GM18517 (cell line): ENCODE results near the gene PTGER4.

Experiments
- ATAC-seq: cut with Tn5 transposase; IDR thresholded peaks from one replicate; pipeline ENCODE4 v1.9.1; 2021; ENCODE audit warnings: mild to moderate bottlenecking, moderate library complexity; ENCODE audit not compliant: unreplicated experiment

The PTGER4 gene

DNA sequence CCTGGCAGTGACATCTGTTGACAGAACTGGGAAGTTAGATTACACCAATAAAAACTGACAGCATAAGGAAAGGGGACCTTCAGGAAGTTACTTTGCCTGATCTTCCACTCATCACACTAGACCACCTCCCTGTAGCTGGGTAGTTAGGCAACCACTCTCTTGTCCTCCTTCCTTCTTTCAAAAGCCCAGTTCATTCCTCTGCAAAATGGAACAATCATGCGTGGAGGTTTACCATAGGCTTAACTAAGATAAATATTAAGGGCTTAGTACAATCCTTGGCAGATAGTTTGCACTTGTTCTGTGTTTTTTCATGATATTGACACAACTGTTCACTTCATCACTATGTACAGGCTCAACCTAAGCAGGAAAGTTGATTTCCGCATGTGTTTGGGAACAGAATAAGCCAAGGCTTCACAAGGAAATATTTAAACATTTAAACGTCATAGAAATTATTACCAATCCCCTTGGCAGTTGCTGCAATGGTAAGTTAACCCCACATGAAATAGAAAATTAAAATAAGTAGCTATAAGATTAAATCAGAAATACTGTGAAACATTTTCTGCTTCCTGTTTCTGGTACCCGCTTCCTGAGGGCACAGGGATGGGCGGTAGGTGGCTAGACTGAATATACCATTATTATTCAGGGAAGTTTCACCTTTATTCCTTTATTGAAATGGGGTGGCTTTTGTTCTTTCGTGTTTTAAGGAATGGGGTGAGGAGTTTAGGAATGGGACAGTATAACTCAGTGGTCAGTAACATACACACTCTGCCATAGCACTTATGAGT lies 9.9 kb upstream of the PTGER4 start:
- no peak for ATAC-seq

DNA sequence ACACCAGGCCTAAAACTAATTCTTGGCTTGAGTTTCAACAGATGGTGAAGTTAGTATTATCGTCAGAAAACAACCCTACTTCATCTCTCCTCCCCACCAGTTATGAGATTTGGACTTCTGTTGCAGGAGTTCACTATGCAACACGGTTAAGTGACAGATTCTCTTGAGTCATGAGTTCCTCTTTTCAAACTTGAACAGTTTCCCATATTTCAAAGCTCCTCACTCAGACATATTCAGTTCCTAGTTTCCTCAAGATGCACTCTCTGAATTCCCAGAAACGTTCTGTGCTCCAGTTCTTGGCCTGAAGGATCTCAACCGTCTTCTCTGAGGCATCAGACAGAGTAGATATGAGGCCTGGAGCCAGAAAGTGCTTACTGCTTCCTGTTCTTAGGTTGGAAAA lies 7.3 kb upstream of the PTGER4 start:
- ATAC-seq, result no peak

DNA sequence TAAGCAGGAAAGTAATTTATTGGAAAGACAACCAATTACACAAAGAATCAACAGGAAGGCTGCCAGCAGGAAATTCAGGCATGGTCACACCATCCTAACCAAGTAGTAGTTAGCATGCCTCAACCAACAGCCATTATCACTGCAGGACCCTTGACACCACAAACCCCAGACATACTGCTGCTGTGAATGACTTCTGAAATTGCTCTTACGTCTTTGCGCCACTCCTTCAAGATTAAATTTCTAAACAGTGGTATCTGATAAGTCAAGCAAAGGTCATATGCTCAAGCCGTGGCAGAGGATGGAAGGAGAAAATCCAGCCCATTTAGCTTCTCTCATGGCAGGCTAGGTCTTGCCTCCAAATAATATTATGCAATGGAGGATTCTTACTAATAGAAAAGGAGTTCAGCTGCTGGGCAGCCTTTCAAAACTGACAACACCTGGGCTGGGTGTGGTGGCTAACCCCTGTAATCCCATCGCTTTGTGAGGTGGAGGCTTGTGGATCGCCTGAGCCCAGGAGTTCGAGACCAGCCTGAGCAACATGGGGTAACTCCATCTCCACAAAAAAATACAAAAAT lies 5.0 kb upstream of the PTGER4 start:
- ATAC-seq, result no peak

DNA sequence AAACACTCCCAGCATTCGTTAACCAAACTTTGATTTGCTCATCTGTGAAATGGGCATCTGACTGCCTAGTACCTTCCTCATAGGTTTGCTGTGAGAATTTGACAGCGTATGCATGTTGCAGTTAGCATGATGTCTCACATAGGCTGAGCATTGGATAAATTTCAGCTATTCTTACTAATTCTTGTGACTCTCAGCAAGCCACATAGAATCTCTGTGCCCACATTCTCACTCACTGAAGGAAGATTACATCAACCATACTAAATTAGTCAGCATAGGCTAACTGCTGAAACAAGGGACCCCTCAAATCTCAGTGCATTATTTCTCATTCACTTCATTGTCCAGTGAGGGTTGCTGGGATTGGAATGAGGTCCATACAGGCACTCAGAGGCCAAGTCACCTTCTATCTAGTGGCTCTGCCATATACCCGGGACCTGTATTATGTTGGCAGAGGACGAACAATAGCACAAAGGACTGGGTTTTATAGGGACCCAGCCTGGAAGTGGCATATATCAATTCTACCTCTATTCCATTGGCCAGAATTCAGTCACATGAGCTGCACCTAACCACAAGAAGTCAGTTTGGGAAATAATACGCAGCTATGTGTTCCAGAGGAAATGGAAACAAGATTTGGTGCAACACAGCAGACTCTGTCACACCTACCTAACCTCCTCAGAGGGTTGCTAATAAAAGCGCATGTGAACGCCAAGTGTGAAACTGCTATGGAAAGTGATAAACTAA lies 4.2 kb upstream of the PTGER4 start:
- no peak for ATAC-seq

DNA sequence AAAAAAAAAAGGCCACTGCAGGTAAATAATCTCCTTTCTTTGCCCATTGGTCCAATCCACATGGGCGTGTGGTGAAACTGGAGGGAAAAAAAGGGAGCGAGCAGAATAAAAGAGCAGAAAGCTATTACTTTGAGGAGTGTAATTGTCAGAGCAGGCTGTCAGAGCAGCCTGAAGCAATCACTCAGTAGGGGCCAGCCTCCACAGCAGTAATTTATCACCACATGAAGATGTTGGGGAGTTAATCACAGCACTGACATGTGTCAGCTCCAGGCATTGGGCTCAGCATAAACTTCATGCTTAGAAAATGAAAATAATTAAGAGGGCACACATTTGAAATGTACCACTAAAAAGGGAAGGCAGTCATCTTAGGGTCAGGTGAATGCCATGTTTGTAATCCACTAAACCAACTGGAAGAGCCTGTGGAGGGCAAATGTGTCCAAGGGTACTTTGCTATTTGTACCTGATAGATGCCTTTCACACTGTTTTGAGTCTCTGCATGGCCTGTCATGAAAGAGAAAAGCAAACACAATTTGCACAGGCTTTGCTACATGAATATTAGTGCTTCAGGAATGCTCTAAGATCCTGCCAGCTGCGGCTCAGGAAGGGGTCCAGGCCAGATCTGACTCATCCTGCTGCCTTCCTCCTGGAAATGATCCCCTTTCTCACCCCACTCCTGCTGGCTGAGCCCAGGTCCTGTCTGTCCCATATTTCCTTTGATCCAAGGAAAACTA lies 2.9 kb upstream of the PTGER4 start:
- no peak for ATAC-seq

DNA sequence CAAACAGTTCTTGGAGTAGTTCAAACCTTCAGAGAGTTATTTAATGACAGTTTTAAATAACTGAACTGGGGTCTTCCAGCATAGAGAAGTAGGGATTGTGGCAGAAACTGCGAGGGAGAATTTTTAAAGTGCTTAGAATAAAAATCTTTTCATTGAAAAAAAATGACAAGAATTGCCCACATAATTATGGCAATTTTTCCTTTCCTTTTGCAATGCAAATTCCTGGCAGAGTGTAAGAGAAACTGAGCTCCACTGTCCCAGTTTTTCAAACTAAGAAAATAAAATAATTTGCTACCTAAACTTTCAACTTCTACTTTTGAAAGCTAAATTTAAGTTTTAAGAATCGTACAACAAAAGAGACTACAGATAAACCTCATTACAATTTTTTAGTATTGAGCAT lies 2.3 kb upstream of the PTGER4 start:
- no peak for ATAC-seq

DNA sequence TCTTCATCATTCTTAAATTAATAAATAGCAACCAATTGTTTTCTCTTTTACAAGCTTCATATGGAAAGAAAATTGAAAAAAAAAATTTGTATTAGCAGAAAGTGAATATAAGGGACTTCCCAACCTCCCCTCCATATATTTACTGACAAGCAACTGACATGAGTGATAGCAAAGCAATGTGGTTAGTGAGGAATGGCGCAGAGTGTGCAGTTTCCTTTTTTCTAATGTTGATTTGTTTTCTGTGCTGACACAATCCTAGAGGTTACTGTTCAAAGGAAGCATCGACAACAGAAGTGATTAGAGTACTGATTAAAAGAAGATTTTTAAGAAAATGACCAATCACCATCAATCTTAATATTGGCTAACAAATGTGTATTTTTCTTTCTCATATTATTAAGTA lies 1.7 kb upstream of the PTGER4 start:
- no peak for ATAC-seq

DNA sequence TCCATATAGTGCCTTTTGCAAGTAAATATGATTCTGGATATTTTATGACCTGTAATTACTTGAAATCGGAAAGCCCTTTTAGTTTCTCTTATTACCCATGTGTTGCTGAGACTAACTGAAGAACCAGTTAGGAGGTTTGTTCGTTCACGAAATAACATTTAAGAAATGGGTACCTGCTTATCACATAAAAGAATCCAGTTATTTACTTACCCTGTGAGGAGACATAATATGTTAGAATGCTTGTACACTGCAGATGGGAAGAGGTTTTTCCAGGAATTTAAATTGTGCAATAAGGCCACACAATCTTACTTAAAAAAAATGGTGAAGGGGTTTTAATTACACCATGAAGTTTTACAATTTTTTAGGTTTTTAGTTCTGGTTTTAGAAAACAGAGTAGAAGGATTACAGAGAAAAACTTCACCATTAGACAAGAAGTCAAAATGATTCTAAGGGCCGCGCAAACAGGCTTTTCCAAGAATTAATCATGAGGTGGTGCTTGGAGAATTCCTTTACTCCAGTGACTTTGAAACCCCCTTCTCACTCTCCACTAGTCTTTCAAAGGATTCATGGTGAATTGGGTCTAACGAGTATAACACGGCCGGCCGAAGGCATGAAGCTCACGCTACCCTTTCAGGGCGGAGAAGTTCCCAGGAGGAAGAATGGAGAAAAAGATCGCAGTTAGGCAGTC lies 1.1 kb upstream of the PTGER4 start:
- no peak for ATAC-seq

DNA sequence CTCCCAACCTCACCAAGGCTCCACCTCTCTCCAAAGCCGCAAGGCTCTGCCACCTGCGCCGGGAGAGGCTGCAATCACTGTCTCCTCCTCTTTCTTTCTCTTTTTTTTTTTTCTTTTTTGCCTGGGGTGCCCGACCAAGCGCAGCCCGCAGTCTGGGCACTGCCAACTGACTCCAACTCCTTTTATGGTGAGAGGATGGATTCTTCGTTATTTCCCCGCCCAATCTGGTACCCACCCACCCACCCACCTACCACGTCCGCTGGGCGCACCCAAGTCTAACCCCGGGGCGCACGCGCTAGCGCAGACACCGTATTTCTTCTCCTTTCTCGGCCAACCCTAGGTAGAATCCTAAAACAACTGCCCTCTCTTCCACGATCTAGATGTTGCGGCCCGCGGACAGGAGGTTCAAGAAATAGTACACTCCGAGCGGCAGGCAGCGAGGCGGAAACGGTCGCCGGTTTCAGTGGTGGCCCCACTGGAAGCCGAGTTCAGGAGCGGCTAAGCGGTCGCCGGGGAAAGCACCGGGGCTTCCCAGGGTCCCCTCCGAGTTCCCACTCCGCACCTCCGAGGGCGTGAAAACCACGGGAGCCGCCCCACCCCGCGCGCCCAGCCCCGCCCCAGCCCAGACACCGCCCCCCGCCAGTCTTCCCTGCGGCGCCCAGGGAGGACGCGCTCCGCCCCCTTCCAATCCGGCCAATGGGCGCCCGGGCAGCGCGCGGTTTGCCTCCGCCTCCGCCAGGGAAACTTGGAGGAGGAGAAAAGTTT lies 385 bp upstream of the PTGER4 start:
- peak; percentile 63 for ATAC-seq

DNA sequence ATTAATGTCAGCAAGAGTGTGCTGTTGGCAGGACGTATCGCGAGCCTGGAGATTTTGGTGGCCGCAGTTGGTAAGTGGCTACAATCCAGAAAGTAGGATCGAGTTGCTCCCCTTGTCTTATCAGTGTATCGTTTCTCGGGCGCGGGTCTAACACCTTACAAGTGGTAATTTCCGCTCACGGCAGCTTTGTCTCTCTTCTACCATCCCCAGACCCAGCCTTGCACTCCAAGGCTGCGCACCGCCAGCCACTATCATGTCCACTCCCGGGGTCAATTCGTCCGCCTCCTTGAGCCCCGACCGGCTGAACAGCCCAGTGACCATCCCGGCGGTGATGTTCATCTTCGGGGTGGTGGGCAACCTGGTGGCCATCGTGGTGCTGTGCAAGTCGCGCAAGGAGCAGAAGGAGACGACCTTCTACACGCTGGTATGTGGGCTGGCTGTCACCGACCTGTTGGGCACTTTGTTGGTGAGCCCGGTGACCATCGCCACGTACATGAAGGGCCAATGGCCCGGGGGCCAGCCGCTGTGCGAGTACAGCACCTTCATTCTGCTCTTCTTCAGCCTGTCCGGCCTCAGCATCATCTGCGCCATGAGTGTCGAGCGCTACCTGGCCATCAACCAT lies 1.1 kb downstream of the PTGER4 start:
- ATAC-seq, result no peak

DNA sequence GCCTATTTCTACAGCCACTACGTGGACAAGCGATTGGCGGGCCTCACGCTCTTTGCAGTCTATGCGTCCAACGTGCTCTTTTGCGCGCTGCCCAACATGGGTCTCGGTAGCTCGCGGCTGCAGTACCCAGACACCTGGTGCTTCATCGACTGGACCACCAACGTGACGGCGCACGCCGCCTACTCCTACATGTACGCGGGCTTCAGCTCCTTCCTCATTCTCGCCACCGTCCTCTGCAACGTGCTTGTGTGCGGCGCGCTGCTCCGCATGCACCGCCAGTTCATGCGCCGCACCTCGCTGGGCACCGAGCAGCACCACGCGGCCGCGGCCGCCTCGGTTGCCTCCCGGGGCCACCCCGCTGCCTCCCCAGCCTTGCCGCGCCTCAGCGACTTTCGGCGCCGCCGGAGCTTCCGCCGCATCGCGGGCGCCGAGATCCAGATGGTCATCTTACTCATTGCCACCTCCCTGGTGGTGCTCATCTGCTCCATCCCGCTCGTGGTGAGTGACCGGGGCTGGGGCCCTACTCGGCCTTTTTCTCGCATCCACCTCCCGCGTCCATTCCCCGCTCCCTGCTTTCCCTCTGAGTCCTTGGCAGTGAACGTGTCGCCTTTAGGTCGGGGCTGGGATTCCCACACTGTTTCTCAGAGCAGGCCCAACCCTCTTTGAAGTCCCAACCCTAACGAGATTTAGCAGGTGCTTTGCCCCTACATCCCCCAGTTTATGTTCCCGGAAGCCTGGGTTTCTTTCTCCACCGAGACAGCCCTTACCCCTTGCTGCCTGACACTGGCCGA lies 1.8 kb downstream of the PTGER4 start:
- peak; percentile 32 for ATAC-seq

DNA sequence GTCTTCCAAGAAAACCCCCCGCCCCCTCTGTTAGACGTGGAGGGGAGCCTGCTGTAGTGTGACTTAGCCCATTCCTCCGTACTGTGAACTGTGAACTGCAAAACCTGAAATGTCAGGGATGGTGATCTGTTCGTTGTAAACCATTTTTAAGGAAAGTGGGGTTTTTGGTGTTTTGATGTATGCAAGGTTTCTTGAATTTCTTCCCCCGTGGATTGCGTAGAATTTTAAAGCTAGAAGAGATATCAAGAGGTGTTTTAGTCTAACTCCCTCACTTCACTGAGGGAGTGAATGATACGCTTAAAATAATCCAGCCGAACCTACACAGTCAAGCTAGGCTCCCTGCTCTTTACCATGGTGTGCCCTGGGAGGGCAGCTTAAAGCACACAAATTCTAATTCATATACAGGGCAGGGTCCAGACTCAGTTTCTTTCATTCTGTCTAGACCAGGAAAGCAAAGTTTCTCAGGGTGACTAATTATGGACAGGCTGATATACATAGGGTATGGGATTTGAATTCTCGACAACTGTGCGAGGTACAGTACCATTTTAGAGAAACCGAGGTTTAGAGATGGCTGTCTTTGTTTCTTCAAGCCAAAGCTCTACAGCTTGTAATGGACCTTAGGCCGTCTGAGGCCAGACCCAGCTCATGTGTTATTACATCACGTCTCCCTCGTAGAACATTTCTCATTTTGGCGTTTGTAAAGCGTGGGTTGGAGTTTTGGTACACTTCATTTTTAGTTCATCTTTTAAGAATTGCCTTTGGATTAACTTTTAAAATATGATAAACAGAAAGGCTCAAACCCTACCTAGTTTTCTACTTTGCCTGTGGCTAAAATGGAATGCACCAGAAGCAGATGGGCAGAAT lies 2.7 kb downstream of the PTGER4 start:
- ATAC-seq, result no peak

DNA sequence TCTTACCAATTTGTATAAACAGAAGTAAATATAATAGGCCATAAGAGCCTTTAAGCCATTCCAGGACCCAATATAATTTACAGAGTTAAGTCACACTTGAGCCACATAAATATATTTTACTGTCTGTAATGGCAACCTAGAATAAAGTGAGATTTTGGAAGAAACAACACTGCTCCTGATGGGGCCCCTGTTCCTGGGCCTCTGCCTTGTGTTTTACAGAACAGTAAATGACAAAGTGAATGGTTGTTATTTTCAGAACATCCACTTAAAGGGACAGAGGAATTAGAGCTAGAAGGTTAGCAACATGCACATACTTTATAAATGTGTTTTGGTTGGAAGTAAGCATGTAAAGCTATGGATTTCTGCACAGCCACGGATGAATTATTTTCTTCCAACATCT lies 3.6 kb downstream of the PTGER4 start:
- no peak for ATAC-seq

DNA sequence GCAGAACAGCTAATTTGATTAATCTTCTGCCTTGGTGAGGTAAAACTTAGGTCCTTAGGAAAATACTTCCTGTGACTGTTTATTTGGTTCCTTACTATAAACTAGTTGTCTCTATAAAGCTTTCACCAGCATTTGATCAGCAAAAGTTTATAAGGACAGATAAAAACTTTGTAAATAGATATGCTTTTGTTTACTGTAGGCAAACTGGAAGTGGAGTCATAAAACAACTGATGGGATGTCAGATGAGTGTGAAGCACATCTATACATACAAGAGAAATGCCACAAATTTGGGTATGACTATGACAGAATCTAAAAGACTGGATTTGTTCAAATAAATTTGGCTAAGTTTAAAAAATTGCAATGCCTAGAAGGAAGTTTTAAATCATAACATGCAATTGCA lies 5.5 kb downstream of the PTGER4 start:
- no peak for ATAC-seq

DNA sequence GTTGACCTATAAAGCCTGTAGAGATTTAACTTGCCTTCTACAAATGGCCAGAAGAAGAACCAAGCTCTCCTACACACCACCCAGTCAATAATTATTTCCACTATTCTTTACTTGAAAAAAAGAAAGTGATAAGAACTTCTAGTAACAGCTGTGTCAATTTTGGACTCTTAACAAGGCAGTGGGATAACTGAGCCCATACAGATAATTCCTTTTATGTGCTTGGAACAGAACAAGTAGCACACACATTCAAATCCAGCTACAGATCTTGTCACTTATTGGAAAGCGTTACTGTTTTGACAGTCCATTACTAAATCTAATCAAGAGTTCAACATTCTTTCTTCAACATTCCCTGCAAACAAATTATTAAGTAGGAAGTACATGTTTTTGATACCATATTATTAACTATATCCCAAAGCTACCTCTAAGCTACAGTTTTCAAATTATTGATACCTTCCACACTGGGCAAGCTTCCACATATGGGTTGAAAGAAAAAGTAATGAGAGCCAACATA lies 6.3 kb downstream of the PTGER4 start:
- ATAC-seq, result no peak

DNA sequence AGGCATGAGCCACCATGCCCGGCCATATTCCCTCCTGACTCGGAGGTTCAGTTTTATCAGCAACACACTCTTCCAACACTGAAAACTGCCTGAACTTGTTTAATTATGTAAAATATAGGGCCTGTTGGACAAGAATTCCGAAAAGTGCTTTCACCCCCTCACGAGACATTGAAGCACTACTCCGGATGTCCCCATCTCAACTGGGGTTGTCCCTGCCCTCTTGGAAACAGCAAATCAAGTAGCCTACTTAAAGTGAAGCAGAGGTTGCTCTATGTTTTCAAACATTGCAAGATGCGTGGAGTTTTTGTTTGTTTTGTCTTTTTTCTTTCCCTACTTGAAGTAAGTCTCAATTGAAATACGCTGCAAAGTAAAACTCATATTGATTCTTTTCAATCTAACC lies 7.6 kb downstream of the PTGER4 start:
- no peak for ATAC-seq

DNA sequence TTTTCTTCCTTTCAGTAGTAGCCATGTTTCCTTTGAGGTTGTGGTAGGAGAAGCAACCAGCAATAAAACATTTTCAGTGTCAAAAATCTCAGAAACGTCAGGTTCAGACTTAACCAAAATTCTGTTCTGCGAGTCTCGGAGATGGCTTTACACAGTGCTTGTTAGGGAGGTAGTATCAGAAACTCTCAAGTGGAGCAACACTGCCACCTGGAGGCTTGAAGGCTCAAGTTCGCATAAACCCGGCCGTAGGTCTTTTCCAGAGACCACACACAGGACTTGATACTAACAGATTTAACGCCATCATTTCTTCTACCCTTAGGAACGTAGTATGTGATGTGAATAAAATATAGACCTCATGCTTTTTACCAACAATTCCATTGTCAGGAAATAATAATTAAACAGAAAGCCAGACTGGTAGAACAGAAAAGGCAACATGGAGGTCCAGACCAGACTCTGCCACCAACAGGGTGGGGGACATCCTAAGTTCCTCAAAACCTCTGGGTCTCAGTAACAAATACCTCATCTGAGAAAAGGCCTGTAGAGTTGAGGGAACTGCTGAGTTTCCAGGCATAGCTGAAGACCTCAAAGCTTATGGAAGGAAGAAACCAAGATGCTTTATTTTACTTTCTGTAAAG lies 8.5 kb downstream of the PTGER4 start:
- ATAC-seq, result peak; percentile 90
